Kidney (tissue), 14 donors: Measurements from ENCODE around the gene MBLAC2. TPM values are rescaled to one million over a fixed set of nuclear protein-coding genes. Genes with fewer than 3 reads are reported as not detected.
A peak's percentile ranks its signal among the peaks of the same experiment; 100 is the strongest.

Experiments used
- DNase-seq, 5 donors: peaks; one replicate each; pipeline ENCODE4 v3.0.0-alpha.2; 2013 to 2020
- FAIRE-seq: peaks from 2 replicates; lab custom pipeline; 2012; peaks lifted over from hg19 to GRCh38; lab: Jason Lieb, UNC
- H3K27ac ChIP-seq, 2 donors: one replicate each; pipeline ENCODE4 v1.7.0; 2013; ENCODE audit warnings: low read depth in 2 of 2, low read length in 2 of 2, inconsistent platforms in 1 of 2
- H3K27me3 ChIP-seq: one replicate; pipeline ENCODE4 v1.7.1; 2013; ENCODE audit warnings: low read length, inconsistent platforms; ENCODE audit not compliant: control insufficient read depth, insufficient read depth
- H3K36me3 ChIP-seq, 3 donors: one replicate each; pipeline versions ENCODE4 v1.7.0 to v1.7.1; 2013; ENCODE audit warnings: low read length in 3 of 3, control low read depth in 1 of 3, inconsistent platforms in 1 of 3; ENCODE audit not compliant: insufficient read depth in 3 of 3, control insufficient read depth in 2 of 3
- H3K4me1 ChIP-seq, 3 donors: one replicate each; pipeline versions ENCODE4 v1.7.0 to v1.7.1; 2013; ENCODE audit warnings: low read length in 3 of 3, inconsistent platforms in 1 of 3, low read depth in 1 of 3; ENCODE audit not compliant: control insufficient read depth in 2 of 3, insufficient read depth in 2 of 3
- H3K4me3 ChIP-seq, 3 donors: one replicate each; pipeline versions ENCODE4 v1.7.0 to v1.8.1; 2013; ENCODE audit warnings: low read length in 3 of 3, control low read depth in 1 of 3, inconsistent platforms in 1 of 3
- H3K9ac ChIP-seq, 3 donors: one replicate each; pipeline versions ENCODE4 v1.7.0 to v1.7.1; 2013; ENCODE audit warnings: low read length in 3 of 3, control low read depth in 1 of 3, inconsistent platforms in 1 of 3
- H3K9me3 ChIP-seq, 3 donors: one replicate each; pipeline versions ENCODE4 v1.7.0 to v1.7.1; 2013; ENCODE audit warnings: low read length in 3 of 3, control low read depth in 1 of 3, inconsistent platforms in 1 of 3; ENCODE audit not compliant: control insufficient read depth in 2 of 3, insufficient read depth in 1 of 3
- intact Hi-C: fragments of 100-400 bp; cut with DNase I; formaldehyde crosslinking; loops from one replicate; pipeline ENCODE4 v1.11.1; 2022
- polyA plus RNA-seq: library from polyadenylated mRNA; stranded (reverse); fragments of 350-450 nt; fragmentation: Illumina TruSeq; extraction: RNeasy Lipid Tissue Mini Kit (QIAGEN cat#74804); gene quantifications from one replicate; pipeline ENCODE4 v1.2.3, GENCODE V29; 2014; ENCODE audit warnings: low read depth, low replicate concordance; ENCODE audit not compliant: insufficient read depth
- total RNA-seq: library from RNA; stranded (reverse); fragmentation: NEBNext Ultra II Directional; extraction: Animal tissue kit (Norgen Biotek cat#: 25700); gene quantifications from one replicate; pipeline ENCODE4 v1.2.1, GENCODE V29; 2021
- TF ChIP-seq, protein P1 (sequence below): IDR thresholded peaks from 3 replicates; pipeline ENCODE4 v1.5.1; 2012; ENCODE audit warnings: mild to moderate bottlenecking, moderate library complexity, borderline replicate concordance; ENCODE audit not compliant: insufficient read depth; ENCODE audit errors: extremely low read depth
- donor health status: control.
- donor health status: control.
- donor health status: control.
- donor health status: control.
- donor health status: control.
- donor health status: DM: yes; HTN: yes; CAD: no.
- donor health status: Normal renal cell carcinoma (clear cell type).

Gene MBLAC2
- total and polyA plus RNA-seq, 2 donors from 2014 or later, result 2.4 to 6.7 TPM

GRCh38 chr5:90476391-90476790, 1.8 kb upstream of the MBLAC2 start:
- Histone ChIP-seq H3K27me3 (no peaks in the 10 kb centered on the region), H3K9me3 (no peaks in the 10 kb centered on the region), H3K4me1 (peaks cover 0 to 13% (median 8%) of the 10 kb centered on the region in 3 donors), H3K4me3 (no peak overlapping the region), H3K36me3 (no peaks in the 10 kb centered on the region), H3K9ac (no peak overlapping the region), H3K27ac (no peak overlapping the region)
- no peak for DNase-seq
- intact Hi-C loops, result no loop called here
- TF ChIP-seq, protein P1, sequence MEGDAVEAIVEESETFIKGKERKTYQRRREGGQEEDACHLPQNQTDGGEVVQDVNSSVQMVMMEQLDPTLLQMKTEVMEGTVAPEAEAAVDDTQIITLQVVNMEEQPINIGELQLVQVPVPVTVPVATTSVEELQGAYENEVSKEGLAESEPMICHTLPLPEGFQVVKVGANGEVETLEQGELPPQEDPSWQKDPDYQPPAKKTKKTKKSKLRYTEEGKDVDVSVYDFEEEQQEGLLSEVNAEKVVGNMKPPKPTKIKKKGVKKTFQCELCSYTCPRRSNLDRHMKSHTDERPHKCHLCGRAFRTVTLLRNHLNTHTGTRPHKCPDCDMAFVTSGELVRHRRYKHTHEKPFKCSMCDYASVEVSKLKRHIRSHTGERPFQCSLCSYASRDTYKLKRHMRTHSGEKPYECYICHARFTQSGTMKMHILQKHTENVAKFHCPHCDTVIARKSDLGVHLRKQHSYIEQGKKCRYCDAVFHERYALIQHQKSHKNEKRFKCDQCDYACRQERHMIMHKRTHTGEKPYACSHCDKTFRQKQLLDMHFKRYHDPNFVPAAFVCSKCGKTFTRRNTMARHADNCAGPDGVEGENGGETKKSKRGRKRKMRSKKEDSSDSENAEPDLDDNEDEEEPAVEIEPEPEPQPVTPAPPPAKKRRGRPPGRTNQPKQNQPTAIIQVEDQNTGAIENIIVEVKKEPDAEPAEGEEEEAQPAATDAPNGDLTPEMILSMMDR, result no peak
- FAIRE-seq, result no peak

- intact Hi-C loops, result no loop called here
- DNase-seq (peak in 3 of 5 donors; percentile 1 to 45 (median 4)), FAIRE-seq (no peak)
- H3K4me3 ChIP-seq, result peak overlapping the region in 2 of 3 donors; percentile 90 to 91
- H3K36me3 ChIP-seq, result no peaks in the 10 kb centered on the region
- no peak overlapping the region for H3K27ac ChIP-seq
- no peaks in the 10 kb centered on the region for H3K27me3 ChIP-seq
- no peaks in the 10 kb centered on the region for H3K9me3 ChIP-seq
- no peak overlapping the region for H3K9ac ChIP-seq
- peaks cover 0 to 13% (median 8%) of the 10 kb centered on the region in 3 donors for H3K4me1 ChIP-seq
- TF ChIP-seq, protein P1, result no peak
These were observed 937 bp upstream of the MBLAC2 start for GRCh38 chr5:90475436-90475980.

- no peak for FAIRE-seq
- Histone ChIP-seq H3K4me3 (peak overlapping the region; percentile 79 to 90 (median 86)), H3K27me3 (no peaks in the 10 kb centered on the region), H3K9ac (peak overlapping the region; percentile 64 to 73 (median 73)), H3K9me3 (no peaks in the 10 kb centered on the region), H3K36me3 (no peaks in the 10 kb centered on the region), H3K4me1 (peaks cover 0 to 13% (median 8%) of the 10 kb centered on the region in 3 donors), H3K27ac (peak overlapping the region; percentile 59 to 71)
- intact Hi-C loops, result no loop called here
- peak in 4 of 5 donors; percentile 58 to 80 (median 62) for DNase-seq
- TF ChIP-seq, protein P1, result no peak
These were observed 956 bp downstream of the MBLAC2 start for GRCh38 chr5:90473396-90474234.
